Glutamatergic neuron (in vitro differentiated cells): ENCODE measurements around the gene CHPT1. TPM values are rescaled to one million over a fixed set of nuclear protein-coding genes. Genes with fewer than 3 reads are reported as not detected.
"Not testable (repeated sequence)": the region's sequence is repeated elsewhere in the genome, so short reads cannot be mapped to it uniquely, and the experiment has no call there.

ENCODE experiments used
- DNase-seq: peaks from one replicate; pipeline ENCODE4 v3.0.0; 2022
- H3K27ac Mint-ChIP-seq: one replicate; pipeline ENCODE4 v1.8.0; 2020; ENCODE audit warnings: mild to moderate bottlenecking, mixed read lengths, inconsistent platforms; ENCODE audit not compliant: unreplicated experiment
- H3K27me3 Mint-ChIP-seq: one replicate; pipeline ENCODE4 v1.8.0; 2020; ENCODE audit warnings: mild to moderate bottlenecking, moderate library complexity, mixed read lengths, inconsistent platforms; ENCODE audit not compliant: unreplicated experiment
- H3K36me3 Mint-ChIP-seq: one replicate; pipeline ENCODE4 v1.8.0; 2020; ENCODE audit warnings: mild to moderate bottlenecking, mixed read lengths, inconsistent platforms; ENCODE audit not compliant: unreplicated experiment
- H3K4me1 Mint-ChIP-seq: one replicate; pipeline ENCODE4 v1.8.0; 2020; ENCODE audit warnings: mild to moderate bottlenecking, low read depth, mixed read lengths, inconsistent platforms; ENCODE audit not compliant: unreplicated experiment
- H3K4me3 Mint-ChIP-seq: one replicate; pipeline ENCODE4 v1.8.0; 2020; ENCODE audit warnings: mild to moderate bottlenecking, mixed read lengths, inconsistent platforms; ENCODE audit not compliant: unreplicated experiment
- H3K9me3 Mint-ChIP-seq: one replicate; pipeline ENCODE4 v1.8.0; 2020; ENCODE audit warnings: mild to moderate bottlenecking, moderate library complexity, mixed read lengths, inconsistent platforms; ENCODE audit not compliant: unreplicated experiment
- total RNA-seq: library from RNA; stranded (reverse); fragmentation: NEBNext Ultra II Directional; extraction: Animal tissue kit (Norgen Biotek cat#: 25700); gene quantifications from one replicate; pipeline ENCODE4 v1.2.1, GENCODE V29; 2021; ENCODE audit not compliant: unreplicated experiment
- TF ChIP-seq, protein P1 (sequence below): fragments of 200-600 bp; sonication (generic); IDR thresholded peaks from one replicate; pipeline ENCODE4 v1.5.0; 2021; ENCODE audit not compliant: partially characterized antibody, unreplicated experiment

CHPT1 gene
- total RNA-seq, 1 donor from 2014 or later, result 9.2 TPM

DNA sequence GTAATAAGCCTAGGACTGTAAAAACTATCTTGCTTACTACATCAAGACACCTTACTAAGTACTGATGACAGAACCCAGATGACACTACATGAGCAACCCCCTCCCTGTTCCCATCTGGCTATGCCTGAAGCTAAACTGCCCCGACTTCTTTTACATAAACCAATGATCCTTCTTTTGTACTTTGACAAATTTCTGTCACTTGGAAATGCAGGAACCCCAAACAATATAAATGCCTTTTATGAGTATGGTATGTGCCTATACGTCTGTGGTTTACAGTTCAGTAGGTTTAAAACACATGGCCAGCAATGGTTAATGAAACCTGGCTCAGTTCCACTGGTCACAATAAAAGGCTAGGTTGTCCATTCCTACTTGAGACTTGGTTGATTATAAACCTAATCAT, 35.7 kb downstream of the CHPT1 start:
- Mint-ChIP-seq H3K4me3 (no peak overlapping the region), H3K9me3 (no peaks in the 10 kb centered on the region), H3K27ac (no peak overlapping the region), H3K4me1 (no peaks in the 10 kb centered on the region), H3K36me3 (no peaks in the 10 kb centered on the region), H3K27me3 (no peaks in the 10 kb centered on the region)
- no peak for DNase-seq
- TF ChIP-seq, protein P1, sequence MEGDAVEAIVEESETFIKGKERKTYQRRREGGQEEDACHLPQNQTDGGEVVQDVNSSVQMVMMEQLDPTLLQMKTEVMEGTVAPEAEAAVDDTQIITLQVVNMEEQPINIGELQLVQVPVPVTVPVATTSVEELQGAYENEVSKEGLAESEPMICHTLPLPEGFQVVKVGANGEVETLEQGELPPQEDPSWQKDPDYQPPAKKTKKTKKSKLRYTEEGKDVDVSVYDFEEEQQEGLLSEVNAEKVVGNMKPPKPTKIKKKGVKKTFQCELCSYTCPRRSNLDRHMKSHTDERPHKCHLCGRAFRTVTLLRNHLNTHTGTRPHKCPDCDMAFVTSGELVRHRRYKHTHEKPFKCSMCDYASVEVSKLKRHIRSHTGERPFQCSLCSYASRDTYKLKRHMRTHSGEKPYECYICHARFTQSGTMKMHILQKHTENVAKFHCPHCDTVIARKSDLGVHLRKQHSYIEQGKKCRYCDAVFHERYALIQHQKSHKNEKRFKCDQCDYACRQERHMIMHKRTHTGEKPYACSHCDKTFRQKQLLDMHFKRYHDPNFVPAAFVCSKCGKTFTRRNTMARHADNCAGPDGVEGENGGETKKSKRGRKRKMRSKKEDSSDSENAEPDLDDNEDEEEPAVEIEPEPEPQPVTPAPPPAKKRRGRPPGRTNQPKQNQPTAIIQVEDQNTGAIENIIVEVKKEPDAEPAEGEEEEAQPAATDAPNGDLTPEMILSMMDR, result no peak

DNA sequence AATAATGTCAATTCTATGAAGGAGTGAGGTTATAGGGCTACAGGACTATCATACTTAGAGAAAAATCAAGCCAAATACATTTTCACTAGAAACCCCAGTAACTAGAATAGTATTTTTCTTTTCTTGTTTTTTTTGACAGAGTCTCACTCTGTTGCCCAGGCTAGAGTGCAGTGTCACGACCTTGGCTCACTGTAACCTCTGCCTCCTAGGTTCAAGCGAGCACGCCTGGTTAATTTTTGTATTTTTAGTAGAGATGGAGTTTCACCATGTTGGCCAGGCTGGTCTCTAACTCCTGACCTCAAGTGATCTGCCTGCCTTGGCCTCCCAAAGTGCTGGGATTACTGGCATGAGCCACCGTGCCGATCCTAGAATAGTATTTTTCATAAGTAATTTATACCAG, 37.0 kb downstream of the CHPT1 start:
- not testable (repeated sequence) for H3K4me1 Mint-ChIP-seq, DNase-seq, H3K4me3 Mint-ChIP-seq, H3K36me3 Mint-ChIP-seq, H3K27ac Mint-ChIP-seq, H3K27me3 Mint-ChIP-seq, H3K9me3 Mint-ChIP-seq

DNA sequence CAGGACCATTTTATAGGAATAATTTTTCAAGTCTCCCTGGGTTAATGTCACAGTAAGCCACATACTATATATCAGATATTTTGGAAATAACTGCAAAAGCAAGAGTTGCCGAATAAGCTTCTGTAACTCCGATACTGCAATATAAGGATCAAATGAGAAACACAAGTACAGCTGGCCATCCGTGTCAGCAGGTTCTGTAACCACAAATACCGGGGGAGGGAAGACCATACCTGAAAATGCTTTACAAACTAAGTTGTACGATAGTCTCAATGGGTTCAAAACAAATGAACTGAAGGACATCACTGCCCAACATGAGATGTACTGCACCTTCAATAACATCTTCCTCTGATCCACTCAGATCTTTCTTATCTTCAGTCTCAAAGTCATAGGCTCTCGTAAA, 40.0 kb downstream of the CHPT1 start:
- H3K36me3 Mint-ChIP-seq, result no peaks in the 10 kb centered on the region
- TF ChIP-seq, protein P1, result no peak
- H3K27me3 Mint-ChIP-seq, result no peaks in the 10 kb centered on the region
- no peaks in the 10 kb centered on the region for H3K9me3 Mint-ChIP-seq
- H3K4me1 Mint-ChIP-seq, result no peaks in the 10 kb centered on the region
- H3K27ac Mint-ChIP-seq, result no peak overlapping the region
- no peak for DNase-seq
- no peak overlapping the region for H3K4me3 Mint-ChIP-seq

DNA sequence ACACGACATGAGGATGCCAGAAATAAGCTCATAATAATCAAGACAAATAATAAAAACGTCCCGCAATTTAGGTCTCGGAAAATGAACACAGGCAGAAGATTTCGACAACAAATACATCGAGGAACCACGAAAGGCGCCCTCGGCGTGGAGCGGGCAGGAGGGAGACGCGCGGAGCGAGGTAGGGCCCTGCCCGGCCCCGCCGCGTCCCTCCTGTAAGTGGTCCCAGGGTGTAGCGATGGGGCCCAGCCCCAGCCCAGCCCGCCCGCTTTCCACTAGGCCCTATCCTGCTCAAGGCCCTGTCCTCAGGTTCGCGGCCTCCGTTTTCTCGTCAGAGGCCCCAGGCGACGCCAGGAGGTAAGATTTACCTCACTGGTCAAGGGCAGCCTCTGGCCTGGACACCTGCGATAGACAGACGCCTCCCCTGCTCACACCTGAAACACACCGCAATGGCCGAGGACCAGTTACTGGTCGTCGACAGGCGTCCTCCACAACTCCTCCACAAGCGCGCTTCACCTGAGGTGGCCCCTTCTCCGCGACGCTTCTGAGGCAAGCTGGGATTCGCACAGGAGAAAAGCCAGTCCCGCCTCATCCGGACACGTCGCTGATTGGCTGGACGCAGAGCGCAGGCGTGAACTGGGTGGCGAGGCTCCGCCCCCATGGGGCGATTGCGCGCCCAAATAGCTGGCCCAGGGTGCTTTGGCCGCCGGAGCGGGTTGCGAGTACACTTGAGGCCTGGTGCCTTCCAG, 41.7 kb downstream of the CHPT1 start, which contains the start of gene SYCP3:
SYCP3 (minus strand) TSS at position 543 of the 746 bp plus-strand sequence. CDS start 1,527 bp downstream, outside the sequence.
- H3K4me1 Mint-ChIP-seq, result no peaks in the 10 kb centered on the region
- DNase-seq, result no peak
- H3K36me3 Mint-ChIP-seq, result no peaks in the 10 kb centered on the region

DNA sequence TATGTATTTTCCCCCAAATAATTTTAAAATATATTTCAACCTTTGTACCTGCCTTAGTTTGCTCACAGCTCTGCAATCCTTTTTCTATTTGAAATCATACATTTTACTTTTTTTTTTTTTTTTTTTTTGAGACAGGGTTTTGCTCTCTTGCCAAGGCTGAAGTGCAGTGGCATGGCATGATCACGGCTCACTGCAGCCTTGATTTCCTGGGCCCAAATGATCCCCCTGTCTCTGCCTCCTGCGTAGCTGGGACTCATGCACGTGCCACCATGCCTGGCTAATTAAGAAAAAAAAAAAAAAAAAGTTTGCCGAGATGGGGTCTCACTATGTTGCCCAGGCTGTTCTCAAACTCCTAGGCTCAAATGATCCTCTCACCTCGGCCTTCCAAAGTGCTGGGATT, 43.1 kb downstream of the CHPT1 start:
- TF ChIP-seq, protein P1, result no peak
- Mint-ChIP-seq H3K4me3 (no peak overlapping the region), H3K27ac (no peak overlapping the region), H3K4me1 (no peaks in the 10 kb centered on the region), H3K9me3 (no peaks in the 10 kb centered on the region), H3K36me3 (no peaks in the 10 kb centered on the region), H3K27me3 (no peaks in the 10 kb centered on the region)
- no peak for DNase-seq

More for the DNA sequence above, 41.7 kb downstream of the CHPT1 start, which contains the start of gene SYCP3:
- Mint-ChIP-seq H3K27ac (no peak within 1 kb of the TSS), H3K27me3 (no peaks in the 10 kb centered on the region), H3K4me3 (no peak within 1 kb of the TSS), H3K9me3 (no peaks in the 10 kb centered on the region)
- TF ChIP-seq, protein P1, result no peak
